GM18873 (cell line): ENCODE results near the gene TPSD1.
"Not testable (repeated sequence)": the region's sequence is repeated elsewhere in the genome, so short reads cannot be mapped to it uniquely, and the experiment has no call there.

Experiments used
- ATAC-seq: cut with Tn5 transposase; IDR thresholded peaks from one replicate; pipeline ENCODE4 v1.9.1; 2021; ENCODE audit warnings: mild to moderate bottlenecking, moderate library complexity, moderate number of reproducible peaks; ENCODE audit not compliant: unreplicated experiment, low FRiP score

The TPSD1 gene

DNA sequence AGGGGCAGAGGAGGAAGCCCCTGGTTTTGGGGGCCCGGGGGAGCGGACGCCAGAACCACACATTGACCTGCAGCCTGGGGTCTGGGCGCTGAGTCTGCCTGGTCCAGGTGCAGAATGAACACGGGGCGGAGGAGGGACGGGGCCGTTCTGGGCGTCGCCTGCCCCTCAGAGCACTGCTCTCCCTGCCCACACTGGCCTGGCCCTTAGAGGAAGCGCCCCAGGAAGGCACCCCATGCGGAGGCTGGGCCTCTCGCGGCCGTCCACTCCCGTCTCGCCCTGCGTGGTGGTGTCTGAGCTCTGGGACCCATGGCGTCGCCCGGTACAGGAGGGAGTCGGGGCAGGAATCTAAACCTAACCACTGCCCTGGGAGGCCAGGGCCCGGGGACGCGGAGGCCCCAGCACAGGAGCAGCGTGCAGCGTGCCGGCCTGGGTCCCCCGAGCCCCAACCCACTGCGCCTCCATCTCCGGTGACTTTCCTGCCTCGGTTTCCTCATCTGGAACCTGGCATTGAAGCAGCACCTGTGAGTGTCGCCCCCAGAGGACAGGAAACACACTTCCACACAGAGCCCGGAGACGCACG, 4.3 kb downstream of the TPSD1 start:
- ATAC-seq, result no peak

DNA sequence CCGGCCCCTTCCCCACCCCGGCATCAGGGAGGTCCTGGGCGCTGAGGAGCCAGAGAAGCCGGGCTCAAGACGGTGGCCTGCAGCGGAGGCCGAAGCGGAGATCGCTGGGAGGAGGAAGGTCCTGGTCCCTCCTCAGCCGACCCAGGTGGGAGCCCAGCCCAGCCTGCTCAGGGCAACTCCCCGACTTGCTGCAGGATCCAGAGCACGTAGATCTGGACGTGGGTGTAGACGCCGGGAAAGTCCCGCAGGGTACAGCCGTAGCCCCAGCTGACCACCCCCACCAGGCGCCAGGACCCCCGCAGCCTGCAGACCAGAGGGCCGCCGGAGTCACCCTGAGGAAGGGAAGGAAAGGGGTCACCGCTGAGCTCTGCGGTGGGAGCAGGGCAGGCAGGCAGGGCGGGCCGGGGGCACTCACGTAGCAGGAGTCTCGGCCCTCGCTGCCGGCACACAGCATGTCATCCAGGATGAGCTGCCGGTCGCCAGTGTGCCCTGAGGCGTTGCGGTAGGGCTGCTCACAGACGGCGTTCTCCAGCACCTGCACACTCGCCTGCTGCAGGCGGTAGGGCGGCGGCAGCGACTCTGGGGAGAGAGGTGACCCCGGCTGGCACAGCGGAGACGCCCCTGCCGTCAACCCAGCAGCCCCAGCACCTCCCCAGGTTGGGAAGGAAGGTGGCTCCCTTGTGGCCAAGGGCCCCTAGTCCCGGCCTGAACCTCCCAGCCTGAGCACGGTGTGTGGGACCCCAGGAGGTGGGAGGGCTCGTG, 5.4 kb downstream of the TPSD1 start:
- ATAC-seq, result no peak

DNA sequence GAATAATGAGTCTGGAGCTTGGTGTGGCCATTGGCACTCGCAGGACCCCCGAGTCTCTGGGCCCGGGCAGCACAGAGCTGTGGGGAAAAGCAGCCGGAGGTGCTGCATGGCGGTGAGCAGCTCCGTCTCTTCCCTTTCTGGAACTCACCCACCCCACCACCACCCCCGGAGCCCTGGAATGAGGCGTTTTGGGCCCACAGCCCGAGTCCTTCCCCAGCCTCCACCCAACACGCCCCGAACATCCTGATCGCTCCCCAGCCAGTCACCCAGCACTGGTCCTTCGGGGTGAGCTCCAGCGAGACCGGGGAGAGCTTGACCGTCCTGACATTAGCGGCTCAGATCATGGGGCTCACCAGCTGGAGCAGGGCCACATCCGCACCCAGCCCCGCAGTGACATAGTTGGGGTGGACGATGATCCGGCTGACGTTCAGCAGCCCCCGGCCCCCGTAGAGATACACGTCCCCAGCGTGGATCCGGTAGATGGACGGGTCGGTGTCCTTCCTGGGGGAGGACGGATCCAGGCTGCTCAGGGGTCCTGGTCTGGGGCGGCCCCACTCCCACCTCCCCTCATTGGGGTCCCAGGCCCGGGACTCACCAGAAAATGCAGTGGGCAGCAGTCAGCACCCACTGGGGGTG, 6.5 kb downstream of the TPSD1 start:
- ATAC-seq, result no peak

- ATAC-seq, result no peak
Measured at GRCh38 chr16:1262846-1263221, 7.0 kb downstream of the TPSD1 start.

DNA sequence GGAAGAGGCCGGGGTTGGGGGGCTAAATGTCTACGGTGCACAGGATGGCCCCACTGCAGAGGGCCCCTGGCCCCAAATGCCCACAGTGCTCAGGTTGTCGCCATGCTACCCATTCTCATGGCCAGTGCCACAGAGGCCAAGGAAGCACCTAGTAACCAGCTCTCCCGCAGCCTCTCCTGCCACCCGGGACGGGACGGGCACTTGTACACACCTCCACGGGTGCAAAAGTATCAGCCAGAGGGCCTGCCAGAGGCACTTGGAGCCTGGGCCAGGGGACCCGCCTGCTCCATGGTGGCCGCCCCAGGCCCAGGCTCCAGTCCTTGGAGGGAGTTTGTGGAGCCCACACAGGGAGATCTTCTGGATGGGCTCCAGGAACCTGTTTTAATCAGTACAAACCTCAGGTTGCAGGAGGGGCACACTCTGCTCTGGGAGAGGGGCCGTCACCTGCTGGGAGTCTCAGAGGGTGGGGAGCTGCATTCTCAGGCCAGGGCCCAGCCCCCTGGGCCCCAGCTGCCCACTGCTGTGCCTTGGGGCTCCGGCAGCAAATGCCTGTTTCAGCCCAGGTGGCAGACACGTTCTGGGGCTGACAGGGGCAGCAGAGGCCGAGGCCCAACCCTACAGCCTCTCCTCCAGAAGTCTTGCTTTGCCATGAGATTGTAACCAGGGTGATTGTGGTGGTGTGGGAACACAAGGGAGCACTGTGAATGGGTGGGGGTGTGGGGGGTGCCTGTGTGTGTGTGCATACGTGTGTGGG, 7.9 kb downstream of the TPSD1 start:
- ATAC-seq, result no peak

DNA sequence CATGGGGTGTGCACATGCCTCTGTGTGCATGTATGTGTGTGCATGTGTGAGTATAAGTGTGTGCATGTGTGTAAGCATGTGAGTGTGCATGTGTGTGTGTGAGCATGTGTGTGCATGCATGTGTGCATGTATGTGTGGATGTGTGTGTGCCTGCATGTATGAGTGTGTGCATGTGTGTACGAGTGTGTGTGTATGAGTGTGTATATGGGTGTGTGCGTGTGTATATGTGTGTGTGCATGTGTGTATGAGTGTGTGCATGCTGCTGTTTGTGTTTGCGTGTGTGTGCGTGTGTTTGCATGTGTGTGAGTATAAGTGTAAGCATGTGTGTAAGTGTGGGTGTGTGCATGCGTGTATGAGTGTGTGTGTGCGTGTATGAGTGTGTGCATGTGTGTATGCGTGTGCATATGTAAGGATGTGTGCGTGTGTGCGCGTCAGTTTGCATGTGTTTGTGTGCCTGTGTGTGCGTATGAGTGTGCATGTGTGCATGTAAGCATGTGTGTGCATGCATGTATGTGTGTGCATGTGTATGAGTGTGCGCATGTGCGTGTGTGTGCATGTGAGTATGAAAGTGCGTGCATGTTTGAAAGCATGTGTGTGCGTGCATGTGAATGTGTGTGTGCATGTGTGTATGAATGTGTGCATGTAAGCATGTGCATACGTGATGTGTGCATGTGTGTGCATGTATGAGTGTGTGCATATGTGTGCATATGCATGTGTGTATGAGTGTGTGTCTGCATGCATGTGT, 8.6 kb downstream of the TPSD1 start:
- ATAC-seq, result no peak

GRCh38 chr16:1265090-1265630, 9.3 kb downstream of the TPSD1 start:
- no peak for ATAC-seq

DNA sequence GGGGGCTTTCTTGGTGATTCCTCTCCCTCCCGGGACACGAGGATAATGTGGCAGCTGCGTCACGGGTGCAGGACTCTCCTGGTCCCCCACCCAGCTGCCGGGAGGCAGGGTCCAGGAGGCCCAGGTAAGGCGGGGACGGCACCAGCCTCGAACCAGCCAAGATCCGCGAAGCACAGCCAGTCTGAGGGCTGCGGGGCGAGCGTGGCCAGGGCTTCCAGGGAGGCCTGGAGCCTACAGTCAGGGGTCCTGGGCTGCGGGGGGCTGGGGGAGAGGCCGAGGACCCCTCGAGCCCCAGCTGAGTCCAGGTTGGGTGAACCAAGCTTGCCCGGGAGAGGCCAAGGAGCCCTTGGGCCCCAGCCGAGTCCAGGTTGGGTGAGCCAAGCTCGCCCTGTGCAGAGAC, 10.0 kb downstream of the TPSD1 start:
- no peak for ATAC-seq

GRCh38 chr16:1269418-1269817, 13.5 kb downstream of the TPSD1 start:
- not testable (repeated sequence) for ATAC-seq

DNA sequence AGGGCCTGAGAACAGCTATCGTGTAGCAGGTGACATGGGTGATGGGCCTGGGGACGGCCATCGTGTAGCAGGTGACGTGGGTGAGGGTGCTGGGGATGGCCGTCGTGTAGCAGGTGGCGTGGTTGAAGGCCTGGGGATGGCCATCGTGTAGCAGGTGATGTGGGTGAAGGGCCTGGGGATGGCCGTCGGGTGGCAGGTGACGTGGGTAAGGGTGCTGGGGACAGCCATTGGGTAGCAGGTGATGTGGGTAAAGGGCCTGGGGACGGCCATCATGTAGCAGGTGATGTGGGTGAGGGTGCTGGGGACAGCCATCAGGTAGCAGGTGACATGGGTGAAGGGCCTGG, 15.5 kb downstream of the TPSD1 start:
- ATAC-seq, result no peak

DNA sequence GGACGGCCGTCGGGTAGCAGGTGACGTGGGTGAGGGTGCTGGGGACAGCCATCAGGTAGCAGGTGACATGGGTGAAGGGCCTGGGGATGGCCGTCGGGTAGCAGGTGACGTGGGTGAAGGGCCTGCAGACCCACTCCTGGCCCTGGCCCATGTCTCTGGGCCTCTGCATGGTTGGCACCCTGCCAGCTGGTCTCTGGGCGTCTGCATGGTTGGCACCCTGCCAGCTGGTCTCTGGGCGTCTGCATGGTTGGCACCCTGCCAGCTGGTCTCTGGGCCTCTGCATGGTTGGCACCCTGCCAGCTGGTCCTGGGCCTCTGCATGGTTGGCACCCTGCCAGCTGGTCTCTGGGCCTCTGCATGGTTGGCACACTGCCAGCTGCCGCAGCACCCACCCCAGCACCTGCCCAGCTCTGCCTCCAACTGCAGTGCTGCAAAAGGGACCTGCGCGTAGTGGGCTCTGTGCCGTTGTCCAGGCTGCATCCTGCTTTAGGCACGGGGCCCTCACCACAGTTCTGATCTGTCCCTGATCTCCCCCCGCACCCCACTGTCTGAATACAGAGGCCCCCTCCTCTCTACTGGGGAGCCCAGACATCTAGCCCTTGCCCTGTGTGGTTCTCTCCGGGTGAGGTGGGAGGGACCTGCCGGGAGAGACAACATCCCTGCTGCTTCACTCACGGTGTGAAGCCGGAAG, 16.0 kb downstream of the TPSD1 start:
- ATAC-seq, result not testable (repeated sequence)

GRCh38 chr16:1272453-1273198, 16.8 kb downstream of the TPSD1 start:
- ATAC-seq, result no peak

DNA sequence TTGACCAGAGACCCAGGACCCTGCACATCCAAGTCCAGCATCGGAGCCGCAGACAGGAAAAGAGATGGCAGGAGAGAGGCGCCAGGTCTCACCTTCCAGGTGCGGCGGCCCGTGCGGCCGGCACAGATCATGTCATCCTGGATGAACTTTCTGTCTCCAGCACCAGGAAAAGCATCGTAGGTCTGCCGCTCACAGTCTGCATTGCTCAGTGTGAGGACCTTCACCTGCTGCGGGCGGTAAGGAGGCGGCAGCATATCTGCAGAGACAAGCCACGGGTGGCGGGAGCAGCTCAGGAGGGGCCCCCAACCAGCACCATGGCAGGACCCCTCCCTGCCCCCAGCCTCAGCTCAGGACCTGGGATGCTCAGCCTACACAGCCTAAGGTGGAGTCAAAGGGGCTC, 17.9 kb downstream of the TPSD1 start:
- no peak for ATAC-seq

DNA sequence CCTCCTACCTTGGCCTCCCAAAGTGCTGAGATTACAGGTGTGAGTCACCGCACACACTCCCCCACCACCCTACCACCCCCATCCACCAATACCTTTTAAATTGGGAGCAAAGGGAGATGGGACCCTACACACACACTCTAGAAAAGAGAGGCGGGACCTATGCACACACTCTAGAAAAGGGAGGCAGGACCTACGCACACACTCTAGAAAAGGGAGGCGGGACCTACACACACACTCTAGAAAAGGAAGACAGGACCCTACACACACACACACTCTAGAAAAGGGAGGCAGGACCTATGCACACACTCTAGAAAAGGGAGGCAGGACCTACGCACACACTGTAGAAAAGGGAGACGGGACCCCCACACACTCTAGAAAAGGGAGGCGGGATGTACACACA, 18.9 kb downstream of the TPSD1 start:
- no peak for ATAC-seq

DNA sequence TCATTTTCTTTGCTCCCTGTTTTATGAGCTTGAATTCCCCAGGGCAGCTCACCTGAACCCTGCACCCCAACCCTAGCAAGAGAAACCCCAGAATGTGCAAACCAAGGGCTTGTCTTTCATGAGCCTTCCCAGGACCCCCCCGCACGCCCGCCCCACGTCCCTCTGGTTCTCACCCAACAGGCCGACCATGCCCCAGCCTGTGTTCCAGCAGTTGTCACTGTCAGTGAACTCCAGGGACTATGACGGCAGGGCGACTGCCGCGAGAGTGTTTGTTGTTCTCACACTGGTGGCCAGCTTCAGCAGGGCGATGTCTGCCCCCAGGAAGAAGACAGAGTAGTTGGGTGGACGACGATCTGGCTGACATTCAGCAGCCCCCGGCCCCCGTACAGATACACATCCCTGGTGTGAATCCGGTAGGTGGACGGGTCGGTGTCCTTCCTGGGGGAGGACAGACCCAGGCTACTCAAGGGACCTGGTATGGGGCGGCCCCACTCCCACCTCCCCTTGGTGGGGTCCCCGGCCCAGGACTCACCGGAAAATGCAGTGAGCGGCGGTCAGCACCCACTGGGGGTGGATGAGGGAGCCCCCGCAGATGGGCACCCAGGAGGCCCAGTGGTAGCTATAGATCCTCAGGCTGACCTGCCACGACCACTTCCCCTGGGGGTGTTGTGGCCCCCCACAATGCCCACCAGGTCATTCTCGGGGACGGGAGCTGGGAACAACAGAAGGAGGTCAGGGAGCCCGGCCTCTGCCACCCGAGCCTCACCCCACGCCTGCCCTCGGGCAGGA, 20.1 kb downstream of the TPSD1 start:
- ATAC-seq, result no peak

DNA sequence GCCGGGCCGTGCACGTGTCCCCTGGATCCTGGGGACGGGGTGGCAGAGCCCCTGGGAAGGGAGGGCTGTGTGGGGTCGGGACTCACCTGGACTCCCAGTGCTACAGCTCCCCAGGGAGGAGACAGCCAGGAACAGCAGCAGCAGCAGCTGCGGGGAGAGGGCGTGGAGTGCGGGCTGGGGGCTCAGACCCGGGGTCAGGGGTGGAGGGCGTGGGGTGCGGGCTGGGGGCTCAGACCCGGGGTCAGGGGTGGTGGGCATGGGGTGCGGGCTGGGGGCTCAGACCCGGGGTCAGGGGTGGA, 20.7 kb downstream of the TPSD1 start:
- ATAC-seq, result no peak

- ATAC-seq, result no peak
Measured at GRCh38 chr16:1277151-1277598, 21.3 kb downstream of the TPSD1 start.

DNA sequence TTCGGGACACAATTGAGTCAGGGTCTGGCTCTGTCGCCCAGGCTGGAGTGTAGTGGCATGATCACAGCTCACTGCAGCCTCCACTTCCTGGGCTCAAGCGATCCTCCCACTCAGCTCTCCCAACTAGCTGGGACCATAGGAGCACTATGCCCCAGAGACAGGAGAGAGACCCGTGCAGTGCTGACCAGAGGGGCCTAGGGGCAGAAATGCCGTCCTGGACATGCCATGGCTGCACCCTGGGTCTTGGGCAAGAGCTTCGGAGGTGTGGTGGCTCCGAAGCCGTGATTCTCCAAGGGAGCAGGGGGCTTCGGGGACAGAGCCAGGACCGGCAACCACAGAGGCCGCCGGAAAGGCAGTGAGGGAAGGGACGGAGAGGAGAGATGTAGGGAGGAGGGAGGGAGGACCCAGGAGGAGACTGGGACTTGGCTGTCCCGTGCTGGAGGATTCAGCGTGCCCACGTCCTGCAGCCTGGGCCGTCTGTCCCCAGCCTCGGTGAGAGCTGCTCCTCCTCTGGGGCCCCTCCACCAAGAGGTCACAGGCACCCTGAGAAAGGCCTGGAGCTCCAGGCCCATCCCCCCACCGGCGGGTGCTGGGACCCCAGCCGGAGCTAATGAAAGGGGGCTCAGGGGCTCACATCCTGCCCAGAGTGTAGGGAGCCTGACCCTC, 21.9 kb downstream of the TPSD1 start:
- no peak for ATAC-seq
